ENCODE data around the gene DAPK2. TPM values are rescaled to one million over a fixed set of nuclear protein-coding genes. Genes with fewer than 3 reads are reported as not detected.

The DAPK2 gene
- total RNA-seq, 1 donor from 2014 or later: 2.0 TPM

- Mint-ChIP-seq H3K4me1 (ENCODE audit: low read depth) (no peaks in the 10 kb centered on the region), H3K27ac (peak overlapping the region; percentile 23), H3K27me3 (no peaks in the 10 kb centered on the region), H3K9me3 (ENCODE audit: low read depth) (no peaks in the 10 kb centered on the region), H3K4me3 (ENCODE audit: low read depth) (no peak overlapping the region), H3K36me3 (ENCODE audit: insufficient read depth) (no peaks in the 10 kb centered on the region)
- TF ChIP-seq, protein P1, sequence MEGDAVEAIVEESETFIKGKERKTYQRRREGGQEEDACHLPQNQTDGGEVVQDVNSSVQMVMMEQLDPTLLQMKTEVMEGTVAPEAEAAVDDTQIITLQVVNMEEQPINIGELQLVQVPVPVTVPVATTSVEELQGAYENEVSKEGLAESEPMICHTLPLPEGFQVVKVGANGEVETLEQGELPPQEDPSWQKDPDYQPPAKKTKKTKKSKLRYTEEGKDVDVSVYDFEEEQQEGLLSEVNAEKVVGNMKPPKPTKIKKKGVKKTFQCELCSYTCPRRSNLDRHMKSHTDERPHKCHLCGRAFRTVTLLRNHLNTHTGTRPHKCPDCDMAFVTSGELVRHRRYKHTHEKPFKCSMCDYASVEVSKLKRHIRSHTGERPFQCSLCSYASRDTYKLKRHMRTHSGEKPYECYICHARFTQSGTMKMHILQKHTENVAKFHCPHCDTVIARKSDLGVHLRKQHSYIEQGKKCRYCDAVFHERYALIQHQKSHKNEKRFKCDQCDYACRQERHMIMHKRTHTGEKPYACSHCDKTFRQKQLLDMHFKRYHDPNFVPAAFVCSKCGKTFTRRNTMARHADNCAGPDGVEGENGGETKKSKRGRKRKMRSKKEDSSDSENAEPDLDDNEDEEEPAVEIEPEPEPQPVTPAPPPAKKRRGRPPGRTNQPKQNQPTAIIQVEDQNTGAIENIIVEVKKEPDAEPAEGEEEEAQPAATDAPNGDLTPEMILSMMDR (IDR thresholded peaks at IDR 0.05; ENCODE audit: unreplicated experiment): no peak
- DNase-seq (ENCODE audit: low spot score, unreplicated experiment): no peak
Observed at GRCh38 chr15:63938486-63939061, 107.7 kb downstream of the DAPK2 start.

DNA sequence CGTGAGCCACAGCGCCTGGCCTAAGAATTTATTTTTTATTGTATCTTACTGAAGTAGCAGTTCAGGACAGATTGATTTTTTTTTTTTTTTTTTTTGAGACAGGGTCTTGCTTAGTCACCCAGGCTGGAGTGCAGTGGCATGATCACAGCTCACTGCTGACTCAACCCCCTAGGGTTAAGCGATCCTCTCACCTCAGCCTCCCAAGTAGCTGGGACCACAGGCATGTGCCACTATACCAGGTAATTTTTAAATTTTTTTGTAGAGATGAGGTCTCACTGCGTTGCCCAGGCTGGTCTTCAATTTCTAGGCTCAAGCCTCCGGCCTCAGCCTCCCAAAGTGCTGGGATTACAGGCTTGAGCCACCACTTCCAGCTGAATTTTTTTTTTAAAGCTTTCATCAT, 112.8 kb downstream of the DAPK2 start:
- H3K27ac Mint-ChIP-seq: no peak overlapping the region
- TF ChIP-seq, protein P1 (IDR thresholded peaks at IDR 0.05; ENCODE audit: unreplicated experiment): no peak
- no peak overlapping the region for H3K4me3 Mint-ChIP-seq (ENCODE audit: low read depth)
- no peaks in the 10 kb centered on the region for H3K4me1 Mint-ChIP-seq (ENCODE audit: low read depth)
- no peaks in the 10 kb centered on the region for H3K9me3 Mint-ChIP-seq (ENCODE audit: low read depth)
- peaks cover 2% of the 10 kb centered on the region for H3K27me3 Mint-ChIP-seq
- no peak for DNase-seq (ENCODE audit: low spot score, unreplicated experiment)
- no peaks in the 10 kb centered on the region for H3K36me3 Mint-ChIP-seq (ENCODE audit: insufficient read depth)

DNA sequence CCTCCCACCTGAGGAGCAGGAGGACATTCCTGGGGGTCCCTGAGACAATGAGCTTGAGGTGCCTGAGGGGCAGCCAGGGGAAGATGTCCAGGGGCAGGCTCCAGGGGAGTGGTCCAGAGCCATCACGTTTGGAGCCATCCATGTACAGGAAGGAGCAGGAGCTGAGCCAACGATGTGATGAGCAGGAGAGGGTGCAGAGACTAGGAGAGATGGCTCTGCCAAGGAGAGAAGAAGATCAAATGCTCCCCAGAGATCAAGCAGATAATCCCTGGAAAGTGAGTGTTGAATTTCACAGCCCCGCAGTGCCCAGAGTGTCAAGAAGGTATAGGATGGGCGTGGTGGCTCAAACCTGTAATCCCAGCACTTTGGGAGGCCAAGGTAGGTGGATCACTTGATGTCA, 114.7 kb downstream of the DAPK2 start:
- Mint-ChIP-seq H3K9me3 (ENCODE audit: low read depth) (no peaks in the 10 kb centered on the region), H3K36me3 (ENCODE audit: insufficient read depth) (no peaks in the 10 kb centered on the region), H3K4me3 (ENCODE audit: low read depth) (no peak overlapping the region), H3K4me1 (ENCODE audit: low read depth) (no peaks in the 10 kb centered on the region), H3K27me3 (peaks cover 8% of the 10 kb centered on the region), H3K27ac (no peak overlapping the region)
- TF ChIP-seq, protein P1 (IDR thresholded peaks at IDR 0.05; ENCODE audit: unreplicated experiment): no peak
- DNase-seq (ENCODE audit: low spot score, unreplicated experiment): no peak

DNA sequence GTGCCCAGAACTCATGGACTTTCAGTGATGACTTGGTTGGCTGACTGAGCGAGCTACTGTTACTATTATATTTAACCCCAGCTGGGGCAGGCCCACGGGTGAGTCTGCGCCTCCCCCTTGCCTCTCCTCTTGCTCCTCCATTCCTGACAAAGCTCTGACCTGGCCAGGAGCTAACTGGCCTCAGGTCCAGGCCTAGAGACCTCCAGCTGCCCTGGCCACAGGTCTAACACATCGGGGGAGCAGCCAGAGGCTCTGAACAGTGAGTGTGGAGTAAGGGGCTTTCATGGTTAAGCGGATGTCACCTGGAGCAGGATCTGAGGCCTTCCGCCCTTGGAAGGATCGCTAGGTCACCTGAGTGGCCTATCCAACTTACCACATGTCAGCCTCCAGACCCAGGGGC, 116.3 kb downstream of the DAPK2 start:
- DNase-seq (ENCODE audit: low spot score, unreplicated experiment): no peak
- no peak overlapping the region for H3K27ac Mint-ChIP-seq

DNA sequence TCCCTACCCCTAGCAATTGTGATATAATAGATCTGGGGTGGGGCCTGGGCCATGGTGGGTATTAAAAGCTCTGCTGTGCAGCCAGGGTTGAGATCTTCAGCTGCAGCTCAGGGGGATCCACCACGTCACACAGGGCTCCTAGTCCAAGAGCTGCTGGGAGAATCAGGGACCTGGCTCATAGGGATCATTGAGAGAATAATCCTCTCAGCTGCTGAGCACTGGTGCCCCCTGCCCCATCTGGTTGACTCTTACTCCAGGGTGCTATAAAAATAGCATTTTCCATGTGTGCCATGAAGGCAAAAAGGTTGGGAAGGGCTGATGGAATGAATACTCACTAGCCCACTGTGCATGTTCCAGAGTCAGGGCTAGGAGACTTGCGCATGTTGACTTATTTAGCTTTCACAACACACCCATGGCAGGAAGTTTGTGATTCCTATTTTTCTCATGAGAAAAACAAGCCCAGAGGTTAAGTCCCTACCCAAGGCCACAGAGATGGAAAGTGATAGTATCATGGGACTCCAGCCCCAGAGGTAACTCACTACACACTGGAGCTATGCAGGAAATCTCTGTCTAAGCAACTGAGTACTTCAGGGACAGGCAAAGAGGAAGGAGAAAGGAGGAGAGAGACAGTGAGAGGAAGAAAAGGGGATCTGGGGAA, 118.0 kb downstream of the DAPK2 start:
- H3K27ac Mint-ChIP-seq: peak overlapping the region; percentile 91
- DNase-seq (ENCODE audit: low spot score, unreplicated experiment): no peak
- peaks cover 20% of the 10 kb centered on the region for H3K27me3 Mint-ChIP-seq
- TF ChIP-seq, protein P1 (IDR thresholded peaks at IDR 0.05; ENCODE audit: unreplicated experiment): no peak
- H3K36me3 Mint-ChIP-seq (ENCODE audit: insufficient read depth): no peaks in the 10 kb centered on the region
- no peak overlapping the region for H3K4me3 Mint-ChIP-seq (ENCODE audit: low read depth)
- H3K4me1 Mint-ChIP-seq (ENCODE audit: low read depth): peaks cover 7% of the 10 kb centered on the region
- H3K9me3 Mint-ChIP-seq (ENCODE audit: low read depth): no peaks in the 10 kb centered on the region

More for the DNA sequence above, 116.3 kb downstream of the DAPK2 start:
- Mint-ChIP-seq H3K4me1 (ENCODE audit: low read depth) (peaks cover 7% of the 10 kb centered on the region), H3K9me3 (ENCODE audit: low read depth) (no peaks in the 10 kb centered on the region), H3K4me3 (ENCODE audit: low read depth) (no peak overlapping the region), H3K36me3 (ENCODE audit: insufficient read depth) (no peaks in the 10 kb centered on the region), H3K27me3 (peaks cover 17% of the 10 kb centered on the region)
- TF ChIP-seq, protein P1 (IDR thresholded peaks at IDR 0.05; ENCODE audit: unreplicated experiment): no peak

Data from progenitor cell of endocrine pancreas (in vitro differentiated cells).